Measurements from ENCODE around the gene SDR39U1.

SDR39U1 gene

DNA sequence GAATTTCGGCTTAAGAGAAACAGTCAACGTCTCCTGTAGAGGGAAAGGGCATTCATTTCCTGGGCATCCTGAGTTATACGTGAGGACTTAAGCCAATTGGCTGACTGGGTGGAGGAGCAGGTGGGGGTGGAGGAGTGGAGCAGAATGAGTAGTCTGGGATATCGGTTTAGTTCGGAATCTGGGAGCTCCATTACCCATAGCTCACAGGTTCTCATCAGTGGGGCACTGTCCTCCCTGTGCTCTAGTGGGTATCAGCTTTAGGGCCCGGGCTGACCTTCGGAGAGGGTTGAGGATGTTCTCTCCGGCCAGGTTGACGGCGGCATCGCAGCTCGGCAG lies 704 bp downstream of the SDR39U1 start:
- peaks cover 3% of the 10 kb centered on the region; the same call in 1 of the 2 replicates for H3F3A ChIP-seq (ENCODE audit: control insufficient read depth, insufficient read depth)

DNA sequence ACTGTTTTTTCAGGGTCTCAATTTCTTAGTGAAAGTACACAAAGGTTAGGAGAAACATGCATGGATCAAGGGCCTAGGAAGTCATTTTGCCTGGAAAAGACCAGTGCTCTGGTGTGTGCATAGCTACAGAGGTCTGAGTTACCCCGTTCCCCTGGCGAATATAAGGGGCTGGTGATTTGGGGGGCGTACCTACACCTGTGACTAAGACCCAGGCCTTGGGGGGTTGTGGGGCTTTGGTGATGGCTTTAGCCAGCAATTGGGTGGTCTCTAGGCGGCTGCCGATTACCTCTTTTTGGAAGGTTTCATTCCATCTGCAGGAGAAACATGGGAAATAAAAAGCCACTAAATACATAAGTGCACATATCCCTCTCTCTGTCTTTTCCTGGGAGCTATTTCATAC lies 1.1 kb downstream of the SDR39U1 start:
- Histone ChIP-seq H3K36me3 (ENCODE audit: control insufficient read depth, low read length) (peaks cover 53% of the 10 kb centered on the region), H3K4me2 (ENCODE audit: low read length) (peak overlapping the region; percentile 89), H3K4me3 (ENCODE audit: low read length) (peak overlapping the region; percentile 99), H3F3A (ENCODE audit: control insufficient read depth, insufficient read depth) (peaks cover 3% of the 10 kb centered on the region; the same call in 1 of the 2 replicates), H3K79me2 (ENCODE audit: control insufficient read depth, low read length) (peaks cover 34% of the 10 kb centered on the region), H3K9me3 (ENCODE audit: control insufficient read depth, insufficient read depth, low read length) (no peaks in the 10 kb centered on the region), H3K4me1 (ENCODE audit: control insufficient read depth, low read length) (peaks cover 39% of the 10 kb centered on the region), H3K27me3 (ENCODE audit: control insufficient read depth, low read length) (no peaks in the 10 kb centered on the region), H3K9me2 (replicated peaks; ENCODE audit: control insufficient read depth, low read length) (no peaks in the 10 kb centered on the region), H3K27ac (ENCODE audit: low read depth, low read length) (peak overlapping the region; percentile 79; the same call in 1 of the 2 replicates), H4K20me1 (ENCODE audit: control insufficient read depth, insufficient read depth, low read depth, low read length) (no peaks in the 10 kb centered on the region)
- TF ChIP-seq, protein P1, sequence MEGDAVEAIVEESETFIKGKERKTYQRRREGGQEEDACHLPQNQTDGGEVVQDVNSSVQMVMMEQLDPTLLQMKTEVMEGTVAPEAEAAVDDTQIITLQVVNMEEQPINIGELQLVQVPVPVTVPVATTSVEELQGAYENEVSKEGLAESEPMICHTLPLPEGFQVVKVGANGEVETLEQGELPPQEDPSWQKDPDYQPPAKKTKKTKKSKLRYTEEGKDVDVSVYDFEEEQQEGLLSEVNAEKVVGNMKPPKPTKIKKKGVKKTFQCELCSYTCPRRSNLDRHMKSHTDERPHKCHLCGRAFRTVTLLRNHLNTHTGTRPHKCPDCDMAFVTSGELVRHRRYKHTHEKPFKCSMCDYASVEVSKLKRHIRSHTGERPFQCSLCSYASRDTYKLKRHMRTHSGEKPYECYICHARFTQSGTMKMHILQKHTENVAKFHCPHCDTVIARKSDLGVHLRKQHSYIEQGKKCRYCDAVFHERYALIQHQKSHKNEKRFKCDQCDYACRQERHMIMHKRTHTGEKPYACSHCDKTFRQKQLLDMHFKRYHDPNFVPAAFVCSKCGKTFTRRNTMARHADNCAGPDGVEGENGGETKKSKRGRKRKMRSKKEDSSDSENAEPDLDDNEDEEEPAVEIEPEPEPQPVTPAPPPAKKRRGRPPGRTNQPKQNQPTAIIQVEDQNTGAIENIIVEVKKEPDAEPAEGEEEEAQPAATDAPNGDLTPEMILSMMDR (IDR thresholded peaks at IDR 0.05; ENCODE audit: low read depth, low read length, poor library complexity, severe bottlenecking) = no peak
- no peak for TF ChIP-seq EZH2phosphoT487 (IDR thresholded peaks at IDR 0.05; ENCODE audit: borderline replicate concordance, low read length)

More for the DNA sequence above, 704 bp downstream of the SDR39U1 start:
- H3K27ac ChIP-seq (ENCODE audit: low read depth, low read length) = peak overlapping the region; percentile 79
- H3K4me2 ChIP-seq (ENCODE audit: low read length) = peak overlapping the region; percentile 89
- H3K9me3 ChIP-seq (ENCODE audit: control insufficient read depth, insufficient read depth, low read length) = no peaks in the 10 kb centered on the region
- no peak for TF ChIP-seq EZH2phosphoT487 (IDR thresholded peaks at IDR 0.05; ENCODE audit: borderline replicate concordance, low read length)
- TF ChIP-seq, protein P1 (IDR thresholded peaks at IDR 0.05; ENCODE audit: low read depth, low read length, poor library complexity, severe bottlenecking) = no peak
- H4K20me1 ChIP-seq (ENCODE audit: control insufficient read depth, insufficient read depth, low read depth, low read length) = no peaks in the 10 kb centered on the region
- peaks cover 49% of the 10 kb centered on the region for H3K36me3 ChIP-seq (ENCODE audit: control insufficient read depth, low read length)
- H3K4me3 ChIP-seq (ENCODE audit: low read length) = peak overlapping the region; percentile 99
- no peaks in the 10 kb centered on the region for H3K9me2 ChIP-seq (replicated peaks; ENCODE audit: control insufficient read depth, low read length)
- H3K4me1 ChIP-seq (ENCODE audit: control insufficient read depth, low read length) = peaks cover 35% of the 10 kb centered on the region
- no peaks in the 10 kb centered on the region for H3K27me3 ChIP-seq (ENCODE audit: control insufficient read depth, low read length)
- peaks cover 34% of the 10 kb centered on the region for H3K79me2 ChIP-seq (ENCODE audit: control insufficient read depth, low read length)

DNA sequence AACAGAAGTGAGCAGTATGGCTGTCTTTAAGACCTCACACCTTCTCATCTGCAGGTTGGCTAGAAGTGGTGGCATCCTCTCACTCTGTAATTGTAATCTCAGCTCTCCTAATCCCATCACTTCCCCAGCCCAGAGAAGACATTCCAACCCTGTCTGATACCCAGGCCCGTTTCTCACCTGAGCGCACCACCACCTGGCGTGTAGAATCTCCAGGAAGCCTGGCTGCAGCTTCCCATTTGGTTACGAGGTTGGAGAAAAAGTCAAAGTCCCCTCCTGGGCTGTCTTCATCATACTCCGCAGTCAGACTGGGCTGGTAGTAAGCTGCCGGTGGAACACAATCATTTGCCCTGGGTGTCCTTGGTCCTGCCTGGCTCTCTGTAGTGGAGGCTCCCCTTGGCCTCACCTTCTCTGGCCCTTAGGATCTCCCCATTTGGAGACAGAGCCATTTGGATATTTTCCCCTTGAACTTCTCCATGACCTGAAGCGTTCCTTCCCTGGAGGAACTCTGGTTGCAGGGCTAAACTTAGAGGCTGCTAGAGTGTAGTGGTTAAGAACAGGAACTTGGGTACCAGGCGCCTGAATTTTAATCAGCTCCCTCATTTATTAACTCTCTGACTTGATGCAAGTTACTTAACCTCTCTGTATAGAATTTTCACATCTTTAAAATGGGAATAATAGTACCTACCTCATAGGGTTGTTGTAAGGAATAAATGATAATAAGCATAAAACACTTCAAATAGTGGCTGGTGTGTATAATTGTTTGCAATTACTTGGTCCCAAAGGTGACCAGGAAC lies 1.8 kb downstream of the SDR39U1 start:
- H3K9me3 ChIP-seq (ENCODE audit: control insufficient read depth, insufficient read depth, low read length) = no peaks in the 10 kb centered on the region
- no peaks in the 10 kb centered on the region for H3K27me3 ChIP-seq (ENCODE audit: control insufficient read depth, low read length)
- peak overlapping the region; percentile 89 for H3K4me2 ChIP-seq (ENCODE audit: low read length)
- peaks cover 34% of the 10 kb centered on the region for H3K79me2 ChIP-seq (ENCODE audit: control insufficient read depth, low read length)
- no peaks in the 10 kb centered on the region for H4K20me1 ChIP-seq (ENCODE audit: control insufficient read depth, insufficient read depth, low read depth, low read length)
- H3K4me1 ChIP-seq (ENCODE audit: control insufficient read depth, low read length) = peaks cover 46% of the 10 kb centered on the region
- H3K4me3 ChIP-seq (ENCODE audit: low read length) = peak overlapping the region; percentile 99
- peaks cover 60% of the 10 kb centered on the region for H3K36me3 ChIP-seq (ENCODE audit: control insufficient read depth, low read length)
- H3K9me2 ChIP-seq (replicated peaks; ENCODE audit: control insufficient read depth, low read length) = no peaks in the 10 kb centered on the region
- TF ChIP-seq EZH2phosphoT487 (IDR thresholded peaks at IDR 0.05; ENCODE audit: borderline replicate concordance, low read length) = no peak
- TF ChIP-seq, protein P1 (IDR thresholded peaks at IDR 0.05; ENCODE audit: low read depth, low read length, poor library complexity, severe bottlenecking) = no peak
- H3K27ac ChIP-seq (ENCODE audit: low read depth, low read length) = no peak overlapping the region
- H3F3A ChIP-seq (ENCODE audit: control insufficient read depth, insufficient read depth) = peaks cover 3% of the 10 kb centered on the region; the same call in 1 of the 2 replicates
